ENCODE results near the gene ANK2. TPM values are rescaled to one million over a fixed set of nuclear protein-coding genes. Genes with fewer than 3 reads are reported as not detected.

The ANK2 gene
- total and polyA plus RNA-seq, 2 donors, result 9.0 to 149 TPM

GRCh38 chr4:113355550-113356371 is 306.3 kb downstream of the ANK2 start:
- DNase-seq (ENCODE audit: extremely low spot score), result no peak
- no peaks in the 10 kb centered on the region for H3K36me3 ChIP-seq (ENCODE audit: insufficient read depth)
- no peak overlapping the region for H3K4me3 ChIP-seq (ENCODE audit: low read depth, low read length)
- H3K27ac ChIP-seq (ENCODE audit: low read depth), result no peak overlapping the region
- 70% methylated on average over 13 of the region's 13 CpGs for WGBS
- H3K4me1 ChIP-seq (ENCODE audit: insufficient read depth), result no peaks in the 10 kb centered on the region

GRCh38 chr4:113356453-113356852 is 307.0 kb downstream of the ANK2 start:
- WGBS, result 92% methylated on average over 3 of the region's 3 CpGs
- no peaks in the 10 kb centered on the region for H3K4me1 ChIP-seq (ENCODE audit: insufficient read depth)
- H3K27ac ChIP-seq (ENCODE audit: low read depth), result no peak overlapping the region
- H3K36me3 ChIP-seq (ENCODE audit: insufficient read depth), result no peaks in the 10 kb centered on the region
- no peak for DNase-seq (ENCODE audit: extremely low spot score)
- H3K4me3 ChIP-seq (ENCODE audit: low read depth, low read length), result no peak overlapping the region

- no peak for DNase-seq (ENCODE audit: extremely low spot score)
- H3K27ac ChIP-seq (ENCODE audit: low read depth), result no peak overlapping the region
- H3K4me1 ChIP-seq (ENCODE audit: insufficient read depth), result no peaks in the 10 kb centered on the region
- no peak overlapping the region for H3K4me3 ChIP-seq (ENCODE audit: low read depth, low read length)
- H3K36me3 ChIP-seq (ENCODE audit: insufficient read depth), result no peaks in the 10 kb centered on the region
- 90% methylated on average over 5 of the region's 5 CpGs for WGBS
Observed at GRCh38 chr4:113358784-113359183, 309.3 kb downstream of the ANK2 start.

GRCh38 chr4:113365377-113365776 is 315.9 kb downstream of the ANK2 start:
- Histone ChIP-seq H3K27ac (ENCODE audit: low read depth) (no peak overlapping the region), H3K36me3 (ENCODE audit: insufficient read depth) (no peaks in the 10 kb centered on the region)
- 82% methylated on average over 2 of the region's 2 CpGs for WGBS

GRCh38 chr4:113368056-113368455 is 318.6 kb downstream of the ANK2 start:
- DNase-seq (ENCODE audit: extremely low spot score), result no peak
- no peak overlapping the region for H3K4me3 ChIP-seq (ENCODE audit: low read depth, low read length)
- H3K4me1 ChIP-seq (ENCODE audit: insufficient read depth), result no peaks in the 10 kb centered on the region
- H3K36me3 ChIP-seq (ENCODE audit: insufficient read depth), result no peaks in the 10 kb centered on the region
- no peak overlapping the region for H3K27ac ChIP-seq (ENCODE audit: low read depth)
- WGBS, result 86% methylated on average over 2 of the region's 2 CpGs

More at GRCh38 chr4:113365377-113365776, 315.9 kb downstream of the ANK2 start:
- Histone ChIP-seq H3K4me3 (ENCODE audit: low read depth, low read length) (no peak overlapping the region), H3K4me1 (ENCODE audit: insufficient read depth) (no peaks in the 10 kb centered on the region)
- no peak for DNase-seq (ENCODE audit: extremely low spot score)

GRCh38 chr4:113371111-113371510 is 321.7 kb downstream of the ANK2 start:
- no peaks in the 10 kb centered on the region for H3K36me3 ChIP-seq (ENCODE audit: insufficient read depth)
- no peak overlapping the region for H3K27ac ChIP-seq (ENCODE audit: low read depth)
- H3K4me1 ChIP-seq (ENCODE audit: insufficient read depth), result no peaks in the 10 kb centered on the region
- H3K4me3 ChIP-seq (ENCODE audit: low read depth, low read length), result no peak overlapping the region
- DNase-seq (ENCODE audit: extremely low spot score), result no peak

- WGBS, result 67% methylated on average over 1 of the region's 1 CpG
- H3K4me3 ChIP-seq (ENCODE audit: low read depth, low read length), result no peak overlapping the region
- H3K36me3 ChIP-seq (ENCODE audit: insufficient read depth), result no peaks in the 10 kb centered on the region
- DNase-seq (ENCODE audit: extremely low spot score), result no peak
- H3K27ac ChIP-seq (ENCODE audit: low read depth), result no peak overlapping the region
- no peaks in the 10 kb centered on the region for H3K4me1 ChIP-seq (ENCODE audit: insufficient read depth)
Observed at GRCh38 chr4:113375964-113376666, 326.7 kb downstream of the ANK2 start.

- 84% methylated on average over 1 of the region's 1 CpG for WGBS
- H3K36me3 ChIP-seq (ENCODE audit: insufficient read depth), result no peaks in the 10 kb centered on the region
- H3K4me1 ChIP-seq (ENCODE audit: insufficient read depth), result no peaks in the 10 kb centered on the region
- no peak overlapping the region for H3K27ac ChIP-seq (ENCODE audit: low read depth)
- DNase-seq (ENCODE audit: extremely low spot score), result no peak
- H3K4me3 ChIP-seq (ENCODE audit: low read depth, low read length), result no peak overlapping the region
Observed at GRCh38 chr4:113378836-113379235, 329.4 kb downstream of the ANK2 start.

GRCh38 chr4:113382704-113383103 is 333.3 kb downstream of the ANK2 start:
- H3K4me3 ChIP-seq (ENCODE audit: low read depth, low read length), result no peak overlapping the region
- WGBS, result 71% methylated on average over 1 of the region's 1 CpG
- no peak for DNase-seq (ENCODE audit: extremely low spot score)

GRCh38 chr4:113383111-113383785 is 333.8 kb downstream of the ANK2 start:
- H3K4me1 ChIP-seq (ENCODE audit: insufficient read depth), result no peaks in the 10 kb centered on the region
- no peaks in the 10 kb centered on the region for H3K36me3 ChIP-seq (ENCODE audit: insufficient read depth)
- no peak overlapping the region for H3K4me3 ChIP-seq (ENCODE audit: low read depth, low read length)
- H3K27ac ChIP-seq (ENCODE audit: low read depth), result no peak overlapping the region
- WGBS, result 48% methylated on average over 5 of the region's 5 CpGs
- no peak for DNase-seq (ENCODE audit: extremely low spot score)

More at GRCh38 chr4:113382704-113383103, 333.3 kb downstream of the ANK2 start:
- Histone ChIP-seq H3K27ac (ENCODE audit: low read depth) (no peak overlapping the region), H3K36me3 (ENCODE audit: insufficient read depth) (no peaks in the 10 kb centered on the region), H3K4me1 (ENCODE audit: insufficient read depth) (no peaks in the 10 kb centered on the region)

GRCh38 chr4:113384600-113384999 is 335.1 kb downstream of the ANK2 start:
- 26% methylated on average over 5 of the region's 5 CpGs for WGBS
- H3K36me3 ChIP-seq (ENCODE audit: insufficient read depth), result no peaks in the 10 kb centered on the region
- DNase-seq (ENCODE audit: extremely low spot score), result no peak
- H3K4me3 ChIP-seq (ENCODE audit: low read depth, low read length), result no peak overlapping the region
- H3K4me1 ChIP-seq (ENCODE audit: insufficient read depth), result no peaks in the 10 kb centered on the region
- no peak overlapping the region for H3K27ac ChIP-seq (ENCODE audit: low read depth)

GRCh38 chr4:113385281-113385899 is 335.9 kb downstream of the ANK2 start:
- H3K4me3 ChIP-seq (ENCODE audit: low read depth, low read length), result no peak overlapping the region
- no peaks in the 10 kb centered on the region for H3K36me3 ChIP-seq (ENCODE audit: insufficient read depth)
- DNase-seq (ENCODE audit: extremely low spot score), result no peak
- 86% methylated on average over 4 of the region's 4 CpGs for WGBS
- no peak overlapping the region for H3K27ac ChIP-seq (ENCODE audit: low read depth)
- no peaks in the 10 kb centered on the region for H3K4me1 ChIP-seq (ENCODE audit: insufficient read depth)

- no peaks in the 10 kb centered on the region for H3K36me3 ChIP-seq (ENCODE audit: insufficient read depth)
- no peak overlapping the region for H3K27ac ChIP-seq (ENCODE audit: low read depth)
- no peaks in the 10 kb centered on the region for H3K4me1 ChIP-seq (ENCODE audit: insufficient read depth)
- no peak for DNase-seq (ENCODE audit: extremely low spot score)
- H3K4me3 ChIP-seq (ENCODE audit: low read depth, low read length), result no peak overlapping the region
- WGBS, result 93% methylated on average over 3 of the region's 3 CpGs
Observed at GRCh38 chr4:113389160-113389559, 339.7 kb downstream of the ANK2 start.
